ENCODE results near the gene NCF2.

GRCh38 chr1:183595537-183595936, 5.3 kb upstream of the NCF2 start:
- TF ChIP-seq CTCF (IDR thresholded peaks at IDR 0.05; ENCODE audit: low read depth, low read length): no peak
- no peak for TF ChIP-seq EZH2phosphoT487 (IDR thresholded peaks at IDR 0.05; ENCODE audit: low read depth)

All from OCI-LY3 (cell line).